GM21526 (cell line): Measurements from ENCODE around the gene OLFML1.

ENCODE experiments used
- ATAC-seq: cut with Tn5 transposase; IDR thresholded peaks from one replicate; pipeline ENCODE4 v1.9.1; 2021; ENCODE audit warnings: moderate library complexity; ENCODE audit not compliant: unreplicated experiment, low FRiP score

OLFML1 gene

DNA sequence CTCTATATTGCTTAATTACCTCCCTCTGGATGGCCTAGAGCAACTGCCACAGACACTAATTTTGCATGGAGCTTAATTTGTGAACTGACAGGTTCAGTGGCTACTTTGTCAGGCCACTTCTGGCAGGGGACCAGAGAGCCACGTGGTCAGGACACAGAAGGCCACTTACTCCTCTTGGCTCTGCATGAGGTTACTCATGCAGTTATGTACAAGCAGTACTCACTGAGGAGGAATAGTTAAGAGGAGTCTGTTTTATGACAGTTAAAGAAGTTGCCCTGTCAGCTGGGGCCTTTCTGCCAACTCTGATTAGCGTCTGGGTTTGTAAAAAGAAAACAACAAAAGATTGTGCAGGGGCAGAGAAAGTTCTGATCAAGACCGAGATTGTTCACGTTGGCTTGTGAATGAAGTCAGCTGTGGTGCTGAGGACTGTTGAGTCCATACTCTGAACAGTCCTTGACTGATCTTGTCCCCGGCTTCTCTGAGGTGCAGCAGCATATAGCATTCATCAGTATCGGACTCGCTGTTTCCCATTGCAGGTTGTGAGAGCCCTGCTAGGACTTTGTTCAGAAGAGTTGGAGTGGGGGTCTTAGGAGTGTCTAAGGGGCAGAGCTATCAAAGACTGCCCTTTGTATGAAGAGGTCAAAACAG, 69.9 kb downstream of the OLFML1 start:
- ATAC-seq = no peak

DNA sequence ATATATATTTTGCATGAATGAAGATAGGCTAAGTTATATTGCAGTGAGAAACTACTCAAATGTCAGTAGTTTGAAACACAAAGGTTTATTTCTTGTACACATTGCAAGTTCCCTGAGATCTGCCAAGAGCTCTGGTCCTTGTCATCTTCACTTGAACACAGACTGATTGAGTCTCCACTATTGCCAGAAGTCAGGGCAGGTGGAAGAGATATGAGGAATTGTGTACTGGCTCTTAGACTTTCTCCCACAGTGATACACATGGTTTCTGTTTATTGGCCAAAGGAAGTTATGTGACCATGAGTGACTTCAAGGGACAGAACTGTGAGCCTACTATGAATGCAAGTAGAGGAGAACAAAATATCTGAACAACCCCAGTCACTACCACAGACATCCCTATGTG, 72.7 kb downstream of the OLFML1 start:
- ATAC-seq = no peak

DNA sequence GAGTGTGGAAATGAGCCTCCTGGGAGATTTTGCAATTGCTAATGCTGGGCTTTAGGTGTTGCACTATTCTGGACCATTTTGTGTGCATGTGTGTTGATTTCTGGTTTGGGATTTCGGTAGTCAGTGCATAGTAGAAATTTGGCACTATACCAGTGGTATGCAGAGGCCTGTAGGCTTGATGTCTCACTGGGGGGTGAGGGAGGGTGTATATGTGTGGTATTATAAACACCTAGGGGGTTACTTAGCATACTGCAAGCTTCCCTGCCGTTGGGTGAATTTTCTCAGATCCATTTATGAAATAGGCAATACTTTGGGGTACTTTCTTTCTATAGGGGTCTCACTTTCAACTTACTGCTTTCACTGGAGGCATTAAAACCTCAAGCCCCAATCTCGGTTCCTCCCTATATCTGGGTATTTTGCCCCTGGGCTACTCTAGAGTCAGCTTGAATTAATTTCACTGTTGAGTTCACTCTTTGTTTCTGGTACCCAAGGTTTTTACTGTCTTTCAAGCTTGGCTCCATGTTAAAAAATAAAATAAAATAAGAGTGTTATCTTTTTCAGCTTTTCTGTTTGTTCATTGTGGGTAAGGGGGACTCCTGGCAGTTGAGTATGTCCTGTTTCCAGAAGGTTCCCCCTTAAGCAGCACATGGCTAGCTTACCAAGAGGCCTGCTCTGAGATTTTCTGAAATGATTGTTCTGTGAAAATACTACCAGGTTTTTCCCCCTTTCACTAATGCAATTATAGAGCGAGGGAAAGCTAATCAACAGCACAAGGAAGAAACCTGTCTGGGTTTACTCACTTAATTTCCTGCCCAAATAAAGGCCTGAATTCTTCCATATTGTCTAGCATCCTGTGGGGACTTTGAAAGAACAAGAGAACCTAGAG, 74.3 kb downstream of the OLFML1 start:
- no peak for ATAC-seq
